LNCaP clone FGC (cell line): ENCODE results near the gene ZFP62.

Experiments
- DNase-seq: peaks from one replicate; pipeline ENCODE4 v3.0.0-alpha.2; 2011; ENCODE audit warnings: low read depth
- H3K4me3 ChIP-seq: 2 replicates; pipeline ENCODE4 v1.5.1; 2011; ENCODE audit warnings: mild to moderate bottlenecking, low read depth, low read length, control low read depth
- TF ChIP-seq, protein P1 (sequence below): IDR thresholded peaks from 2 replicates; pipeline ENCODE4 v1.5.1; 2012; ENCODE audit warnings: mild to moderate bottlenecking; ENCODE audit not compliant: control insufficient read depth, insufficient read depth; ENCODE audit errors: extremely low read depth

The ZFP62 gene

DNA sequence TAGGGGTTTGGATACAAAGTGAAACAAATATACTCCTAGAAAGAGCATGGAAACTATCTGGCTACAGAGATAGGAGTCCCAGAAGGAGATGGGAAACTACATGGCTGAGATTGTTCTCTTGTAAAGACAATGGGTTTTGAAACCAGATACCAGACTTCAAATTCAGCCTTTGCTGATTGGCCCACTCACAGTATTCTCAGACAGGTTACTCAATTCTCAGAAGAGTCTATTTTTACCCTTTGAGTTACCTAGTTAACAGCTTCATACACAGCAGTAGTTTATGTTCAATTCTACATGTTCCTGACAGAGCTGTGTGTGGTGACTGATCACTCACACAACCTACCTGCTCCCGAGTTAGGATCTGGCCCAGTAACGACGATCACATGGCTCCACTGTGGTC is 14.1 kb downstream of the ZFP62 start:
- H3K4me3 ChIP-seq = no peak overlapping the region
- DNase-seq = no peak
- TF ChIP-seq, protein P1, sequence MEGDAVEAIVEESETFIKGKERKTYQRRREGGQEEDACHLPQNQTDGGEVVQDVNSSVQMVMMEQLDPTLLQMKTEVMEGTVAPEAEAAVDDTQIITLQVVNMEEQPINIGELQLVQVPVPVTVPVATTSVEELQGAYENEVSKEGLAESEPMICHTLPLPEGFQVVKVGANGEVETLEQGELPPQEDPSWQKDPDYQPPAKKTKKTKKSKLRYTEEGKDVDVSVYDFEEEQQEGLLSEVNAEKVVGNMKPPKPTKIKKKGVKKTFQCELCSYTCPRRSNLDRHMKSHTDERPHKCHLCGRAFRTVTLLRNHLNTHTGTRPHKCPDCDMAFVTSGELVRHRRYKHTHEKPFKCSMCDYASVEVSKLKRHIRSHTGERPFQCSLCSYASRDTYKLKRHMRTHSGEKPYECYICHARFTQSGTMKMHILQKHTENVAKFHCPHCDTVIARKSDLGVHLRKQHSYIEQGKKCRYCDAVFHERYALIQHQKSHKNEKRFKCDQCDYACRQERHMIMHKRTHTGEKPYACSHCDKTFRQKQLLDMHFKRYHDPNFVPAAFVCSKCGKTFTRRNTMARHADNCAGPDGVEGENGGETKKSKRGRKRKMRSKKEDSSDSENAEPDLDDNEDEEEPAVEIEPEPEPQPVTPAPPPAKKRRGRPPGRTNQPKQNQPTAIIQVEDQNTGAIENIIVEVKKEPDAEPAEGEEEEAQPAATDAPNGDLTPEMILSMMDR = no peak

DNA sequence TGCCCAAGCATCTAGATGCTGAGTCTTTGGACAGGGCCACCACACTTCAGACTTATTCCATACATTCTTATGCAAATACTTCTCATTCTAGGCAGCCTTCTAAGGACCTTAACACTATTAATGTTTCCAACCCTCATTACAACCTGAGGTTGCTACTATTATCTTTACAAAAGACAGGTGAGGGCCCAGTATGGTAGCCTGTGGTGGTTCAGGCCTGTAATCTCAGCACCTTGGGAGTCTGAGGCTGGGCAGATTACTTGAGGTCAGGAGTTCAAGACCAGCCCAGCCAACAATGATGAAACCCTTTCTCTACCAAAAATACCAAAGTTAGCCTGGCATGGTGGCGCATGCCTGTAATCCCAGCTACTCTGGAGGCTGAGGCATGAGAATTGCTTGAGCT is 16.2 kb downstream of the ZFP62 start:
- no peak overlapping the region for H3K4me3 ChIP-seq
- TF ChIP-seq, protein P1 = no peak
- DNase-seq = no peak

DNA sequence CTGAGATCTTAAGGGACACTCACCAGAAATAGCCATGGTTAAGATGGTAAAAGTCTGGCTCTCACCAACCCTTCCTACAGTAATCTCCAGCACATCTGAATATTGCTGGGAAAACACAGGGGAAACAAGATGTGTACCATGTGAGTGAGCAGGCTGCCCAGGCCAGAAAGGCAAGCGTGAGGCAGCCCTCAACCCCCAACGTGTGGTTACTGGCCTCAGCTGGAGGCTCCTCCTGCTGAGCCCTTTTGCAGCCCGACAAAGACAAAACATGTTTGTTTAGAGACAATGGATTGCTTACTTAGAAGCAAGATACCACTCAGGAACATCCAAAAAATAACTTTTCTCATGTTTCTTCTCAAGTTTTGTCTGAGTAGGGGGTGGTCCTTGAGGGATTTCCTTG is 16.6 kb downstream of the ZFP62 start:
- no peak overlapping the region for H3K4me3 ChIP-seq
- DNase-seq = no peak
- TF ChIP-seq, protein P1 = no peak

DNA sequence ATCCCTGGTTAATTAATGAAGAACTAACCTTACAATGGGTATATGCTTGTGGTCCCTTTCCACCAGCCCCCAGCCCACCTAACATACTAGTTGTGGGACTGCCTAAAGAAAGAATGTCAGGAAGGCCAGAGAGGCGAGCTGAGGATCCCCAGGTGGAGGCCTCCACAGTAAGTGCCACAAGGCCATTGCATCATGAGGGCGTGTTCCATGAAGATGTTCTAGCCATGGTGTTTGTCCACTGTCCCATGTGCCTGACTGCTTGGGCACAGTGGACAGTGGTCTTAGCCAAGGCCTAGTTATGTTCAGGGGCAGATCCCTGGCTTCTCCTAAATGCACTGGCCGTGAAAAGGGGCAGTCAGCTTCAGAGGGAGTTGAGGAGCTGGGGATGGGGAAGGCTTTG is 21.1 kb downstream of the ZFP62 start:
- no peak overlapping the region for H3K4me3 ChIP-seq
- TF ChIP-seq, protein P1 = no peak
- no peak for DNase-seq

DNA sequence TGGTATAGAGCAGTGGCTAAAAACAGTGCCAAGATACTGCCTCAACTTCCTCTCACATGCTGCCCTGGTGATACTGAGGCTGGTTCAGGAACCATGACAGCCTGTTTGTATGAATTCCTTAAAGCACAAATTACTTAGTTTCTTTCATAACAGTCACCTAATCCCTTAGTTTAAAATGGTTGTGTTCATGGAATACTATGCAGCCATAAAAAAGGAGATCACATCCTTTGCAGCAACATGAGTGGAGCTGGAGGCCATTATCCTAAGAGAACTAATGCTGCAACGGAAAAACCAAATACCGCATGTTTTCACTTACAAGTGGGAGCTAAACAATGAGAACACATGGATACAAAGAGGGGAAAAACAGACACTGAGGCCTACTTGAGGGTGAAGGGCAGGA is 21.8 kb downstream of the ZFP62 start:
- H3K4me3 ChIP-seq = no peak overlapping the region
- no peak for DNase-seq
- TF ChIP-seq, protein P1 = no peak

DNA sequence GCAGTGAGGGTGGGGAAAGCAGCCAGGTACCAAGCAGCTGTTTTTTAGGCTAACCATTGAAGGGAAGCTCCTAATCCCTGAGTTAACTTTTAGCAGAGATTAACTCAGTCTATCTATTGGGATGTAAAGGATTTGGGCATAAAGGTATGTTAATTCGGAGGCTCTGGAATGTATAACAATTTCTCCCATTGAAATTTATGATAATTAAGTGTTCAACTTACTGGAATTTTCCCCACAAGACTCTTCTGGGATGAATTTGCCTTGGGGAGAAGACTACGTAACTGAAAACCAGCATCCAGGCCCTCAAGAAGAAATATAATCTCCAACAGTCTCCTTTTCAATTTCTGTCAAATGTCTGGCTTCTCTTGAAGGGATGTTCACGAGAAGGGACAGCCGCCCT is 23.6 kb downstream of the ZFP62 start:
- TF ChIP-seq, protein P1 = no peak
- H3K4me3 ChIP-seq = no peak overlapping the region
- no peak for DNase-seq

DNA sequence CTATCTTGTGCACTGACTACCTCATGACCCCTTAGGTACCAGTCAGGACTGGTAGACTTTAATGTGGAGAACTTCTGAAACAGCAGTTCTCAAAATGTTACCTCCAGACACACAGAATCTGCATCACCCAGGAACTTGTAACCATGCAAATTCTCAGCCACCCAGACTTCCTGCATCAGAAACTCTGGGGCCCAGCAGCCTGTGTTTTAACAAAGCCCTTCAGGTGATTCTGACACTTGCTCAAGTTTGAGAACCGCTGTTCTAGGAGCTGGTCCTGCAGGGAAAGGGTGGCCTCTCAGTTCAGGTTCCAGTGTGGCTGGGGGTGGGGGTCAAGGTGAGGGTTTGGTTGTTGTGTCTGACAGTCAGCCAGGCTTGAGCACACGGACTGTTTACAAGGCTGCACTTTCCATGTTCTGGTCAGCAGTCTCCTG is 28.4 kb downstream of the ZFP62 start:
- TF ChIP-seq, protein P1 = no peak
- DNase-seq = no peak
- H3K4me3 ChIP-seq = peak overlapping the region; percentile 87
